ENCODE results near the gene ELOVL6. TPM values are rescaled to one million over a fixed set of nuclear protein-coding genes. Genes with fewer than 3 reads are reported as not detected.

Gene ELOVL6
- total and polyA plus RNA-seq, 9 of the 15 experiments (the other 6 are each of a cell fraction or from before 2014, with no cell fraction given) = 18.3 to 82.6 (median 46.0) TPM

DNA sequence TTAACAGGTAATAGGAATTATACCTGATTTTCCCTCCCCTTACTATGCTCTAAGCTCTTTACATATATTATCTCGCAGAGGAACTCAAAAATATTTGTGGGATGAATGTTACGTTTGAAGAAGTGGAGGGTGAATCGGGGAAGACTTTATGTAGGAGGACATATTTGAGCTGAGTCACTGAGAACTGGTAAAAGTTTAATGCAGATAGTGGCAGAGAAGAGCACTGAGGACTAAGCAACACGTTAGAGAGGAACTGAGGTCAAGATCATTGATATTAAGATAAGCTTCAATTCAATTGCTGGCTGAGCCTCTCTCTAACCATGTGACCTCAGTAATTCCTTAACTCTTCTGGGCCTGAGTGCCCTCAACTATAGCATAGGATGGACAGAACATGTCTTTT is 26.4 kb upstream of the ELOVL6 start:
- intact Hi-C loops (cut with micrococcal nuclease) = loop anchor here (5.0 kb wide), 1 partner anchor 218 kb away; no protein-coding TSS in a partner anchor
- Histone ChIP-seq H3K4me3 (no peak overlapping the region), H3K36me3 (ENCODE audit: control insufficient read depth, insufficient read depth, low read length) (no peaks in the 10 kb centered on the region), H4K20me1 (replicated peaks; ENCODE audit: control insufficient read depth, insufficient read depth, low read length) (no peaks in the 10 kb centered on the region), H3K27me3 (ENCODE audit: control insufficient read depth in 2 of 2, insufficient read depth in 2 of 2, low read length in 2 of 2) (no peaks in the 10 kb centered on the region), H3K4me1 (replicated peaks in 1 of 2; ENCODE audit: control insufficient read depth in 2 of 2, insufficient read depth in 2 of 2, low read length in 2 of 2) (peaks cover 0 to 13% of the 10 kb centered on the region in 2 experiments; a peak in 3 of 5 replicates), H3K27ac (ENCODE audit: extremely low read depth, low read depth, low read length) (0 out of 3 replicates have a peak overlapping the region, but pooled peaks have one; percentile 4), H2AFZ (ENCODE audit: low read depth, low read length) (peak overlapping the region; percentile 73), H3K9ac (ENCODE audit: insufficient read depth in 1 of 2, low read depth in 2 of 2, low read length in 2 of 2) (no peak overlapping the region), H3K9me3 (replicated peaks; ENCODE audit: control insufficient read depth, insufficient read depth, low read depth, low read length) (no peaks in the 10 kb centered on the region; the same call in 1 of the 2 replicates), H3K9me1 (ENCODE audit: control insufficient read depth, insufficient read depth, low read length) (no peaks in the 10 kb centered on the region), H3K79me2 (ENCODE audit: control insufficient read depth, insufficient read depth, low read length) (no peaks in the 10 kb centered on the region), H3K4me2 (ENCODE audit: insufficient read depth, low read length) (peak overlapping the region; percentile 19; the same call in 1 of the 2 replicates)
- ChIA-PET CTCF (ENCODE audit: low intra/inter-chr PET ratio) (no interaction called here), POLR2A (interaction anchor here (0.6 to 1.9 kb wide), 5 partner anchors 8 to 702 kb away, joined by 3 to 5 read pairs (median 3); partner anchors contain the start of gene ELOVL6)
- 2% methylated on average over 4 of the region's 4 CpGs for WGBS (ENCODE audit: insufficient coverage, low coverage, missing lambda C conversion rate)
- peak in 2 of 4 experiments; percentile 21 to 33 for DNase-seq (ENCODE audit: extremely low read depth in 1 of 4, low spot score in 3 of 4)
- FAIRE-seq = no peak
- in situ Hi-C loops (cut with MboI) = no loop called here
- ATAC-seq = peak; percentile 77
- no TSS peak for BruUV-seq (replicated peaks)
- TF ChIP-seq CC2D1A (IDR thresholded peaks at IDR 0.05) (no peak), FOXM1 (IDR thresholded peaks at IDR 0.05; ENCODE audit: low read depth) (peak; percentile 23; the same call in 1 of the 2 replicates), FOXM1 (CRISPR knock-in tag; IDR thresholded peaks at IDR 0.05; ENCODE audit: low read depth) (no peak), ZNF717 (CRISPR knock-in tag; IDR thresholded peaks at IDR 0.05) (no peak), ZNF224 (CRISPR knock-in tag; IDR thresholded peaks at IDR 0.05) (no peak), CREBBP (IDR thresholded peaks at IDR 0.05; ENCODE audit: low read depth, low read length) (no peak), NCOA1 (IDR thresholded peaks at IDR 0.05; ENCODE audit: low read depth) (no peak), MAFK (IDR thresholded peaks at IDR 0.05; ENCODE audit: low read length) (peak; percentile 11; the same call in 1 of the 2 replicates), TGIF2 (CRISPR knock-in tag; IDR thresholded peaks at IDR 0.05) (no peak), NFXL1 (CRISPR knock-in tag; IDR thresholded peaks at IDR 0.05) (no peak), SPI1 (IDR thresholded peaks at IDR 0.05; ENCODE audit: borderline replicate concordance, low read depth, low read length) (peak; percentile 43; the same call in 1 of the 2 replicates), CCNT2 (IDR thresholded peaks at IDR 0.05; ENCODE audit: borderline replicate concordance, extremely low read depth, insufficient read length, low read depth, low read length) (no peak), MAFF (IDR thresholded peaks at IDR 0.05; ENCODE audit: low read length) (peak; percentile 68; the same call in 1 of the 2 replicates), HIVEP1 (CRISPR knock-in tag; IDR thresholded peaks at IDR 0.05) (no peak)
- TF ChIP-seq, protein P1, sequence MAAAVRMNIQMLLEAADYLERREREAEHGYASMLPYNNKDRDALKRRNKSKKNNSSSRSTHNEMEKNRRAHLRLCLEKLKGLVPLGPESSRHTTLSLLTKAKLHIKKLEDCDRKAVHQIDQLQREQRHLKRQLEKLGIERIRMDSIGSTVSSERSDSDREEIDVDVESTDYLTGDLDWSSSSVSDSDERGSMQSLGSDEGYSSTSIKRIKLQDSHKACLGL (CRISPR knock-in tag; IDR thresholded peaks at IDR 0.05; ENCODE audit: borderline replicate concordance, poor library complexity, severe bottlenecking) = no peak
